Activated naive CD4-positive, alpha-beta T cell treated with anti-CD3 and anti-CD28 coated beads for 36 hours (primary cell): ENCODE data around the gene DAAM1. TPM values are rescaled to one million over a fixed set of nuclear protein-coding genes. Genes with fewer than 3 reads are reported as not detected.

ENCODE experiments used
- CTCF ChIA-PET: fragments of 350-600 bp; sonication (Branson Sonifier 250); formaldehyde crosslinking; loops from one replicate; lab custom pipeline; 2021; ENCODE audit warnings: antibody characterized with exemption; lab: Charles Lee
- DNase-seq: peaks from one replicate; pipeline ENCODE4 v3.0.0-alpha.2; 2020
- H3K27ac Mint-ChIP-seq: one replicate; pipeline ENCODE4 v1.8.0; 2021; ENCODE audit warnings: mild to moderate bottlenecking, mixed read lengths
- H3K27me3 Mint-ChIP-seq: one replicate; pipeline ENCODE4 v1.8.0; 2021; ENCODE audit warnings: low read depth, mixed read lengths
- H3K36me3 Mint-ChIP-seq: one replicate; pipeline ENCODE4 v1.8.0; 2021; ENCODE audit warnings: low read depth, mixed read lengths
- H3K4me1 Mint-ChIP-seq: one replicate; pipeline ENCODE4 v1.8.0; 2021; ENCODE audit warnings: low read depth, mixed read lengths
- H3K4me3 Mint-ChIP-seq: one replicate; pipeline ENCODE4 v1.8.0; 2021; ENCODE audit warnings: mild to moderate bottlenecking, moderate library complexity, mixed read lengths
- H3K9me3 Mint-ChIP-seq: one replicate; pipeline ENCODE4 v1.8.0; 2021; ENCODE audit warnings: mixed read lengths
- intact Hi-C: fragments of 100-400 bp; cut with micrococcal nuclease; formaldehyde crosslinking; loops from one replicate; pipeline ENCODE4 v1.15.1; 2023
- total RNA-seq, 2 experiments: library from RNA; stranded (reverse); gene quantifications; one replicate each; pipeline ENCODE4 v1.2.3, GENCODE V29; 2021

Gene DAAM1
- total RNA-seq, 2 experiments from 2014 or later, result 7.6 to 8.3 TPM

DNA sequence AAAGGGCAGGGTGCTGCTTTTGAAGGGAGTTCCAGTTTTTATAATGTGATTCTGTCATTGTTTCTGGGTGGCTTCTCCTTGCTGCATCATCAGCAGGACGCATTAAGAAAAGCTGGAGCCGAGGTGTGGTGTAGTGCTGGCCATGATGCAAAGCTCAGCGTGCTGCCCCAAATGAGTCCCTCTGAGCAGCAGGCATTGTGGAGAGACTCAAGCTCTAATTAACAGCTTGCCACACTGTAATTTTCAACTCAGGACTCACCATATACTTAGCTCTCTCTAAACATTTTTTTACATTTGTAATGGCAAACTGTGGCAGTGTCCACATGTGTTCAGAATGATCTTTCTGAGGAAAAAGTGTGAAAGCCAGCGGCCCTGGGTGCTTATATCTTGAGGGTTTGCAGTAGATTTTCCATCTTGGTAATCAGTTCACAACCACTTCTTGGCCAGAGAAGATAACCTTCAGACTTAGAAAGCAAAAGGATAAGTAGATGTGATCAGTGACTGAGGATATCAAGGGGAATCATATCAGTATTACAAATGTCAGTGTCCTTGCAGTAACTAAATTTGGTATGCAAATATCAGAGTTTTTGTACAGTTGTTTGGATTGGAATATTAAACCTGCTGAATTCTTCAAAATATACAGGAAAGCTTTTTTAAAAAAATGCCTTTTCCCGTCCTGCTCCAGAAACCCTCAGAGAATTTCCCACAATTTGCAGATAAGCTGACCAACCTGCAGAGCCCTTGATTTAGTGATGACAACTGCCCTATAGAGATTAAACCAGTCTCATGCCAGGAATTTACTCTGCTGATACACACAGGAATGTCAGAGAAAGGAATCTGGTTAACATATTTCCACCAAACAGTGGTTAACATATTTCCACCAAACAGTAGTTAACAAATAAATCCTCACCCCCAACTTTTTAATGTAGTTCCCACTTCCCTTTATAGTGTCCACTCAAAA is 63.6 kb downstream of the DAAM1 start:
- no peaks in the 10 kb centered on the region for H3K4me1 Mint-ChIP-seq
- CTCF ChIA-PET, result interaction anchor here (0.7 kb wide), 1 partner anchor 325 kb away, joined by 3 read pairs; no protein-coding TSS in a partner anchor
- no peaks in the 10 kb centered on the region for H3K9me3 Mint-ChIP-seq
- H3K27me3 Mint-ChIP-seq, result no peaks in the 10 kb centered on the region
- no peak overlapping the region for H3K4me3 Mint-ChIP-seq
- DNase-seq, result no peak
- H3K27ac Mint-ChIP-seq, result no peak overlapping the region
- H3K36me3 Mint-ChIP-seq, result peaks cover 1% of the 10 kb centered on the region
- intact Hi-C loops, result no loop called here

DNA sequence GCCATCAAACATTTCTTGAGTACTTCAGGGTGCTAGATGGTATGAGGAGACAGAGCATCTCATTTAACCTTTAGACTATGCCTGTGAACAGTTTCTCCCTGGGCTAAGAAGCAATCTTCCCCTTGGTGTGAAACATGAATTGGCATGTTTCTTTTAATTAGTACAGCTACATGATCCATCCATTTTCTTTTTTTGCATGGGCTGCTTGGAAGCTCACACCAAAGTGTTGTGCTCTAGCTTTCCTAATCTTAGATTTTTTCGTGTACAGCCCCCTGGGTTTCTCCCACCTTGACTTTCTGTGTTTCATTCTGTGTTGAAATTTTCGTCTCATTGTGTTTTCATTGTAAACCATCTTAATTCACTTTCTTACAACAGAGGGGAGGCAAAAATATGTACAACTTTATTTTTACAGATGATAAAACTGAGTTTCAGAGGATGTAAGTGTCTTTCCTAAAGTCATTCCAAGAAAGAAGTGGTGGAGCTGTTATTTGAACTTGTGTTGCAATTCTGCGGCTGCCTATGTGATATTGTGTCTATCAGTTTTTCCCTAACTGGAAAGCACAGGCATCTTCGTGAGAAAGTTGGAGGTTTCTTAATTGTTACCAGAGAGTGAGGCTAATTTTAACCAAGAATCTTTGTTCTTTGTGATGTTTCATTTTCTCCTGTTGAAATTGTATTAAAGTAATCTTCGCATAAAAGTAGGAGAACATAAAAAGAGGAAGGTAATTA is 64.5 kb downstream of the DAAM1 start:
- no peak overlapping the region for H3K4me3 Mint-ChIP-seq
- CTCF ChIA-PET, result interaction anchor here (0.7 kb wide), 1 partner anchor 324 kb away, joined by 3 read pairs; no protein-coding TSS in a partner anchor
- no peak for DNase-seq

DNA sequence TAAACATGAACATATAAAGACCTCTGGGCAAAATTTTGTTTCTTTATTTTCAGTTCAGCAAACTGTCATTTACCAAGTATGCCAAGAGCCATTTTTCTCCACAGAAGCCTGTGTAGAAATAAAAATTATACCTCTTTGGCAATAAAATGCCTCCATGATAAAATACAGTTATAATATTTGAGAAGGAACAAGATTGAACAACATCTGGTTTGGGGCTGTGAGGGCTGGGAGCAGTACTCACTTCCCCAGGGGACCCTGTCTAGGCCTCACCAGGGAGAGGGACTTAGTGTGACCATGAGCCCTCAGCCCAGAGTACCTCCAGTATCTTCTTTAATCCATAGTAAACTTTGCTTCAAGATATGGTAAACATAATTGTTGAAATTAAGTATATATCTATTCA is 65.1 kb downstream of the DAAM1 start:
- Mint-ChIP-seq H3K9me3 (no peaks in the 10 kb centered on the region), H3K4me1 (no peaks in the 10 kb centered on the region), H3K36me3 (no peaks in the 10 kb centered on the region), H3K27ac (no peak overlapping the region), H3K27me3 (no peaks in the 10 kb centered on the region), H3K4me3 (no peak overlapping the region)
- no peak for DNase-seq
- CTCF ChIA-PET, result no interaction called here
- intact Hi-C loops, result no loop called here

More for the DNA sequence above, 64.5 kb downstream of the DAAM1 start:
- Mint-ChIP-seq H3K27me3 (no peaks in the 10 kb centered on the region), H3K9me3 (no peaks in the 10 kb centered on the region), H3K27ac (no peak overlapping the region), H3K4me1 (no peaks in the 10 kb centered on the region), H3K36me3 (peaks cover 1% of the 10 kb centered on the region)
- intact Hi-C loops, result no loop called here

DNA sequence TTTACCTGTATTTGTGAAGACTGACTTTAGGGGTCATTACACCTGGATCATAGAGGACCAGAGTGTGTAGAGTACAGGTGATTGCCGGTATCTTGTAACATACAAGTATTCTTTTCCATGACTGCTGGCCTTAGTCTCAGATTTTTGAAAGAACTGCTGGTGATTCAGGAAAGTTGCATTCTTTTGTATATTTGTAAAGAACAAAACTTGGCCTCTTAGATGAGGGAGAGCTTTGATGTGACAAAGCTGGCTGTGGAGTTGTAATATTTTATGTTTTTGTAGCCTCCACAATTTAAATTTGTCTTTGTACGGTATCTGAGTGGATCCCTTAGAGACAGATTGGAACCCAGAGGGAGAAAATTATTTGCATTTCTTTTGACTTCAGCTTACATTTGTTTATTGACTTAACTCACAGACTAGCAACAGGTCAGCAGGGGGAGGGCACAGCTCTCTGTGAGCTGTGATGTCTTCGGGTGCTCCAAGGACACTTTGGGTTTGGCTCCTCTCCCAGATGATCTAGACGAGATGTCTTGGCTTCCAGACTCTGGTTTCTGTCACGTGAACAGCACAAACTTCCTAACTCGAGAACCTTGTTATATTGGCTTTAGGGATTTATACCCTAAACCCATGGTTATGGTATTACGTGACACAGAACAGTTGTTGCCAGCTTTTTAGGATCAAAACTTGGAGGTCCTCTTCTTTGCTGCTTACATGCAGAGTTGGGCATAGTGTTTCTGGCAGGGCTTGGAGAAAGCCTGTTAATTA is 65.9 kb downstream of the DAAM1 start:
- Mint-ChIP-seq H3K27ac (no peak overlapping the region), H3K9me3 (no peaks in the 10 kb centered on the region), H3K4me1 (no peaks in the 10 kb centered on the region), H3K27me3 (no peaks in the 10 kb centered on the region), H3K4me3 (no peak overlapping the region), H3K36me3 (no peaks in the 10 kb centered on the region)
- CTCF ChIA-PET, result no interaction called here
- no peak for DNase-seq
- intact Hi-C loops, result no loop called here

DNA sequence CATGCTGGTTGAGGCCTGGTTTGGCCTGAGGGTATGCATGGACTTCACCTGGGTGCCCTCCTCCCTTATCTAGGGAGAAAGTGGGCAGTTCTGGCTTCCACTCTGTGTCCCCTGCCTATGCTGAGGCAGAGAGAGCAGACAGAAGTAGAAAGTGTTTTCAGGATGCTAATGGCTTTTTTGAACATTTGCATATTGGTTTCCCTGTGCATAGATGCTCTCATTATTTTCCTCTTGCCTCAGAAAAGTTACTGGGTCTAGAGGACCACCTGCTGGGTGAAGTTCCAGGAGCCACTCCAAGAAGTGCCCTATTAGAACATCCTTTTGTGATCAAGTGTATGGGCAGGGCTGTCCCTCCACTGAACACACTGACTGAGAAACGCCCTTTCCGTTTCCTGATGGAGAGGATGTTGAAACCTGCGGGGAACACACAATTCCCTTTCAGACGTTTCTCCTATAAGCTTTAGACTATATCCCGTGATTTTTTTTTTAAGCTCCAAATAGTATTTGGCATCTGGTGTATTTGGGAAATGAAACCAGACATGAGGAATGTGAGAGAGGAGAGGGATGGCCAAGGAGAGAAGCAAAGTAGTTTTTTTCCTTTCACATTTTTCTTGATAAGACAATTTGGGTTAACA is 66.6 kb downstream of the DAAM1 start:
- Mint-ChIP-seq H3K4me1 (no peaks in the 10 kb centered on the region), H3K36me3 (no peaks in the 10 kb centered on the region), H3K4me3 (no peak overlapping the region), H3K27me3 (no peaks in the 10 kb centered on the region), H3K9me3 (no peaks in the 10 kb centered on the region), H3K27ac (no peak overlapping the region)
- intact Hi-C loops, result no loop called here
- CTCF ChIA-PET, result no interaction called here
- DNase-seq, result no peak

DNA sequence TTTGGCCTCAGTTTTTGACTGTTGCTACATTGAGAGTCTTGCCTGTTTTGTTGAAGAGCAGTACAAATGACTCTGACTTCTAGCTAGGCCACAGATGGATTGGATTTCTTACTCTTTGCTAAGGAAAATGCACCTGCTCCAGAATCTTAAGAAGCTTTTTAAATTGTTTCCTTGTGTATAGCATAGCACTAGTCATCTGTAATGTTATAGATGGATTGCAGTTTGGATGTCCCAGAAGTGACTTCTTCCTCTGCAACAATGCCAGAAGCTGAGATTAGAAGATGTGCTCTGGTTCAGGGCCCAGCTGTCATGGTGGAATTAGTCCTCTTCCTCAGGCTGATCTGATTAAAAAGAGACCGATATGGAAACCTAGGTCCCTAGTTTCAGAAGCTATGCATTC is 67.9 kb downstream of the DAAM1 start:
- DNase-seq, result no peak
- no peaks in the 10 kb centered on the region for H3K27me3 Mint-ChIP-seq
- H3K9me3 Mint-ChIP-seq, result no peaks in the 10 kb centered on the region
- CTCF ChIA-PET, result no interaction called here
- intact Hi-C loops, result no loop called here
- no peak overlapping the region for H3K4me3 Mint-ChIP-seq
- no peaks in the 10 kb centered on the region for H3K4me1 Mint-ChIP-seq
- no peak overlapping the region for H3K27ac Mint-ChIP-seq
- no peaks in the 10 kb centered on the region for H3K36me3 Mint-ChIP-seq

DNA sequence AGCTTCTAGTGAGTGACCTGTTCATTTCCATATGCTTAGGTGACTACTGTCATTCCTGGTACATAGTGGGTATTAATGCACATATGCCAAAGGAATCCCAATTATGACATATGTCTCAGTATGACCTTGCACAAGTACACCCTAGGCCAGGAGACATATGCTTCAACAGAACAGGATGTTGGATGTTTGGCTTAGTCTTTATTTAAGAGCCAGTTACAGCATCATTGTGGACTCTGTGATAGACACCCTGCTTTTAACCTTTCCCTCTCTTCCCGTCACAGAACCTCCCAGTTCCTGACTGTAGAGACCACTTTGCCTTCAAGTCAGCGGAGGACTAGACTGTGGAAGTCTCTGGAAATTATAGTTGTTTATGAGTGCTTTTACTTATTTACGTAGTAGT is 72.9 kb downstream of the DAAM1 start:
- no peak for DNase-seq
- Mint-ChIP-seq H3K27me3 (no peaks in the 10 kb centered on the region), H3K4me3 (no peak overlapping the region), H3K4me1 (peaks cover 3% of the 10 kb centered on the region), H3K36me3 (peaks cover 18% of the 10 kb centered on the region), H3K9me3 (no peaks in the 10 kb centered on the region), H3K27ac (no peak overlapping the region)
- intact Hi-C loops, result no loop called here
- CTCF ChIA-PET, result interaction anchor here (0.6 kb wide), 1 partner anchor 254 kb away, joined by 3 read pairs; no protein-coding TSS in a partner anchor

DNA sequence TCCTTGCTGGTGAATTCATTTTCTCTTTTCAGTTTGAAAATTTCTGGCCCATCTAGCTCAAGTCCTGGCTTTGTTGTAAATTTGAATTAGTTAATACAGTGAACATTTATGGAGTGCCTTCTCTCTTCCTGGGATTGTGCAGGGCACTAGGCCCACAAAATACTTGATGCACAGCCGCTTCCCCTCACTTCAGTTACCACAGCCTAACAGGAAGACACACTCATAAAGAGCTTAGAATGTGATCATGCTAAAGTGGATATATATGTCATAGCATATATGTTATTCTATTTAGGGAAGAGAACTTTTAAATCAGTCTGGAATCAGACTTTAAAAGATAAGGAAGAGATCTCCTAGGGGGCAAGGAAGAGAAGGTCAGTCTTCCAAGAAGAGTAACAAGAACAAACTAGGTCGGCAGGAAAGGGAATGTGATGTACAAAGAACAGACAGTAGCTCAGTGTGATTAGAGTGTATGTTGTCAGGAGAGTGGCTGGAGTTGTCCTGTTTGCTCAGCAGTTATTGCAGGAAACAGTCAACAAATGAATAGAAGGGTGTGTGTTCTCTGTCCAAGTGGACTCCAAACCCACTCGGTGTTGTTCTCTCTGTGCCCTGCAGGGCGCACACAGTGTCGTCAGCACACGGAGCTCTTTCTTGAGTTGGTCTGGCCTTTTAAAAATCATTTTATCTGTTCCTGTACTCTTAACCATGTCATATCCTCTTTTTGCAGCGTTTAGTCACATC is 74.4 kb downstream of the DAAM1 start:
- Mint-ChIP-seq H3K27ac (no peak overlapping the region), H3K4me1 (peaks cover 9% of the 10 kb centered on the region), H3K36me3 (peaks cover 18% of the 10 kb centered on the region), H3K4me3 (no peak overlapping the region), H3K9me3 (no peaks in the 10 kb centered on the region), H3K27me3 (no peaks in the 10 kb centered on the region)
- intact Hi-C loops, result no loop called here
- no peak for DNase-seq
- CTCF ChIA-PET, result no interaction called here

DNA sequence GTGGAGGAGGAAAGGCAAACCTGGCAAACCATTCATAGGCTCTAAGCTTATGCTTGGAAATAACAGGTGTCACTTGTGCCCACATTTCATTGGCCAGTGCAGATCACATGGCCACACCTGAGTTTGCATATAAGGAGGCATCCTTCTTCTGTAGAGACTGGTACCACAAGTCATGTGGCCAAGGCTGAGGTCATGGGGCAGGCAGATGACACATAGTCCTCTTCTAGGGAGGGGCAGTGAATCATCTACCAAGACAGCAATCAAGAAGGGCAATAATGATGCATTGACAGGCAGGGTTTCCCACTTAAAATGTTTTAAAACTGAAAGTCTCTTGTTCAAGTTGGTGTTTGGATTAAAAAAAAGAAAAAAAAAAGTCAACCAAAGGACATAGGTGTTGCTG is 77.3 kb downstream of the DAAM1 start:
- H3K27me3 Mint-ChIP-seq, result no peaks in the 10 kb centered on the region
- CTCF ChIA-PET, result no interaction called here
- DNase-seq, result peak; percentile 49
- intact Hi-C loops, result loop anchor here (2.0 kb wide), 1 partner anchor 77 kb away; the partner anchor contains the start of gene DAAM1
- no peak overlapping the region for H3K27ac Mint-ChIP-seq
- H3K36me3 Mint-ChIP-seq, result peaks cover 33% of the 10 kb centered on the region
- H3K9me3 Mint-ChIP-seq, result no peaks in the 10 kb centered on the region
- H3K4me1 Mint-ChIP-seq, result peaks cover 9% of the 10 kb centered on the region
- no peak overlapping the region for H3K4me3 Mint-ChIP-seq

DNA sequence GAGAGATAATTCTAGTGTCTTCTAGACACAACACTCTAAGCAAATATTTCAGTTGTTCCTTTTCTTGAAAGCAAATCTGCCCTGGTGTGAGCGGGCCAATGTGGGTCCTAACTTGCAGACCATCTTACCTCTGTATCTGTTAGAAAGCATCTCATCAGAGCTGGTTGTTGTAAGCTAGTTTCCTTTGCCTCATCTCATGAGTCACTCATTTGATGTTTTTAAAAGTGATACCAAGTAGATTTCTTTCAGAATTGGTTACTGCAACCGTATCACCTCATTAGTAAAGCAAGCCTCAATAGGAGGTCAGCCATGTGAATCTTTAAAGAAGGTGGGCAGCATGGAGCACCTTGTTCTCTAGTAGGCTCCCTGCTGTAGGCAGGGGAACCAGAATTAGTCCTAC is 78.6 kb downstream of the DAAM1 start:
- Mint-ChIP-seq H3K4me1 (peaks cover 9% of the 10 kb centered on the region), H3K27ac (no peak overlapping the region), H3K4me3 (no peak overlapping the region), H3K9me3 (no peaks in the 10 kb centered on the region), H3K27me3 (no peaks in the 10 kb centered on the region), H3K36me3 (peaks cover 33% of the 10 kb centered on the region)
- CTCF ChIA-PET, result interaction anchor here (0.7 kb wide), 1 partner anchor 242 kb away, joined by 3 read pairs; no protein-coding TSS in a partner anchor
- no peak for DNase-seq
- intact Hi-C loops, result loop anchor here (2.0 kb wide), 1 partner anchor 78 kb away; the partner anchor contains the start of gene DAAM1

DNA sequence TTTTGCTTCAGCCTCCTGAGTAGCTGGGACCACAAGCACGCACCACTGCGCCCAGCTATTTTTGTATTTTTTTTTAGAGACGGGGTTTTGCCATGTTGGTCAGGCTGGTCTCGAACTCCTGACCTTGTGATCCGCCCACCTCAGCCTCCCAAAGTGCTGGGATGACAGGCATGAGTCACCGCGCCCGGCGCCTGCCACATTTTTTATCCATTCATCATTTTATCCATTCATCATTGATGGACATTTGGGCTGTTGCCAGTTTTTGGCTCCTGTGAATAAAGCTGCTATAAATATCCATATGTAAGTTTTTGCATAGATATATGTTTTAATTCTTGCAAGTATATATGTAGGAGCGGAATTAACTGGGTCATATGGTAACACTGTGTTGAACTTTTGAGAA is 79.5 kb downstream of the DAAM1 start:
- CTCF ChIA-PET, result interaction anchor here (0.7 kb wide), 1 partner anchor 243 kb away, joined by 3 read pairs; no protein-coding TSS in a partner anchor
- Mint-ChIP-seq H3K4me1 (peaks cover 9% of the 10 kb centered on the region), H3K27me3 (no peaks in the 10 kb centered on the region), H3K4me3 (no peak overlapping the region), H3K36me3 (peaks cover 33% of the 10 kb centered on the region), H3K9me3 (no peaks in the 10 kb centered on the region), H3K27ac (no peak overlapping the region)
- intact Hi-C loops, result no loop called here
- no peak for DNase-seq
